Naive thymus-derived CD4-positive, alpha-beta T cell (primary cell): ENCODE data around the gene PZP. TPM values are rescaled to one million over a fixed set of nuclear protein-coding genes. Genes with fewer than 3 reads are reported as not detected.

Experiments
- ATAC-seq: fragments of 150-1000 bp; cut with Tn5 transposase; 2 replicates; pipeline ENCODE4 v1.10.0; 2021; ENCODE audit warnings: mild to moderate bottlenecking, moderate library complexity
- CTCF ChIA-PET: fragments of 350-600 bp; sonication (Branson Sonifier 250); formaldehyde crosslinking; loops from one replicate; lab custom pipeline; 2021; ENCODE audit warnings: antibody characterized with exemption; lab: Charles Lee
- POLR2A ChIA-PET: fragments of 350-600 bp; sonication (Branson Sonifier 250); formaldehyde crosslinking; loops from one replicate; lab custom pipeline; 2021; ENCODE audit warnings: antibody characterized with exemption, inconsistent platforms; lab: Charles Lee
- DNase-seq, 9 donors: peaks; one replicate each; pipeline versions ENCODE4 v3.0.0 to v3.0.0-alpha.2; 2020 to 2022; ENCODE audit warnings: mixed read lengths in 1 of 9
- H3K27ac ChIP-seq: one replicate; pipeline ENCODE4 v1.7.0; 2013; ENCODE audit warnings: mild to moderate bottlenecking, low read depth, low read length, moderate library complexity
- H3K27me3 ChIP-seq, 2 donors: one replicate each; pipeline ENCODE4 v1.7.0; 2013; ENCODE audit warnings: low read length in 2 of 2, mild to moderate bottlenecking in 2 of 2, moderate library complexity in 2 of 2; ENCODE audit not compliant: control insufficient read depth in 2 of 2, insufficient read depth in 2 of 2
- H3K36me3 ChIP-seq, 3 experiments: 1 replicate in 2 of 3; 2 replicates in 1 of 3; pipeline ENCODE4 v1.7.0; 2013; ENCODE audit warnings: low read length in 3 of 3, mild to moderate bottlenecking in 3 of 3, moderate library complexity in 1 of 3; ENCODE audit not compliant: insufficient read depth in 3 of 3, control insufficient read depth in 2 of 3
- H3K4me1 ChIP-seq, 2 donors: one replicate each; pipeline ENCODE4 v1.7.0; 2013; ENCODE audit warnings: low read length in 2 of 2, mild to moderate bottlenecking in 2 of 2, moderate library complexity in 1 of 2; ENCODE audit not compliant: control insufficient read depth in 2 of 2, insufficient read depth in 2 of 2
- H3K4me3 ChIP-seq: 2 replicates; pipeline ENCODE4 v1.7.0; 2013; ENCODE audit warnings: mild to moderate bottlenecking, low read length
- H3K9me3 ChIP-seq, 3 experiments: 1 replicate in 2 of 3; 2 replicates in 1 of 3; pipeline ENCODE4 v1.7.0; 2013; ENCODE audit warnings: low read length in 3 of 3; ENCODE audit not compliant: control insufficient read depth in 2 of 3
- H3K27ac Mint-ChIP-seq, 9 donors: one replicate each; pipeline ENCODE4 v1.8.0; 2020 to 2022; ENCODE audit warnings: mixed read lengths in 9 of 9, mild to moderate bottlenecking in 8 of 9, moderate library complexity in 5 of 9, inconsistent platforms in 2 of 9
- H3K27me3 Mint-ChIP-seq, 5 donors: one replicate each; pipeline ENCODE4 v1.8.0; 2021 to 2022; ENCODE audit warnings: mixed read lengths in 5 of 5, mild to moderate bottlenecking in 1 of 5
- H3K36me3 Mint-ChIP-seq, 5 donors: one replicate each; pipeline ENCODE4 v1.8.0; 2020 to 2022; ENCODE audit warnings: mixed read lengths in 5 of 5, mild to moderate bottlenecking in 3 of 5, inconsistent platforms in 1 of 5
- H3K4me1 Mint-ChIP-seq, 7 donors: one replicate each; pipeline ENCODE4 v1.8.0; 2020 to 2022; ENCODE audit warnings: mixed read lengths in 7 of 7, mild to moderate bottlenecking in 3 of 7, inconsistent platforms in 1 of 7
- H3K4me3 Mint-ChIP-seq, 10 donors: one replicate each; pipeline ENCODE4 v1.8.0; 2020 to 2022; ENCODE audit warnings: mild to moderate bottlenecking in 10 of 10, mixed read lengths in 10 of 10, moderate library complexity in 6 of 10, inconsistent platforms in 2 of 10
- H3K9me3 Mint-ChIP-seq, 11 donors: one replicate each; pipeline ENCODE4 v1.8.0; 2020 to 2022; ENCODE audit warnings: mixed read lengths in 11 of 11, mild to moderate bottlenecking in 4 of 11, inconsistent platforms in 1 of 11, moderate library complexity in 1 of 11
- intact Hi-C, 2 donors: fragments of 100-400 bp; cut with micrococcal nuclease; formaldehyde crosslinking; loops; one replicate each; pipeline ENCODE4 v1.15.1; 2023
- polyA plus RNA-seq, 2 donors: library from polyadenylated mRNA; unstranded; fragments of 300-500 nt; fragmentation: Illumina TruSeq; gene quantifications; one replicate each; pipeline ENCODE4 v1.2.3, GENCODE V29; 2021
- total RNA-seq, 6 experiments: library from RNA in 5 of 6; stranded (reverse) in 5 of 6; gene quantifications; 1 replicate in 5 of 6; 2 replicates in 1 of 6; pipeline ENCODE4 v1.2.3 and lab custom pipeline; 2021 to 2026

Gene PZP
- total and polyA plus RNA-seq, 7 experiments from 2014 or later = not detected

DNA sequence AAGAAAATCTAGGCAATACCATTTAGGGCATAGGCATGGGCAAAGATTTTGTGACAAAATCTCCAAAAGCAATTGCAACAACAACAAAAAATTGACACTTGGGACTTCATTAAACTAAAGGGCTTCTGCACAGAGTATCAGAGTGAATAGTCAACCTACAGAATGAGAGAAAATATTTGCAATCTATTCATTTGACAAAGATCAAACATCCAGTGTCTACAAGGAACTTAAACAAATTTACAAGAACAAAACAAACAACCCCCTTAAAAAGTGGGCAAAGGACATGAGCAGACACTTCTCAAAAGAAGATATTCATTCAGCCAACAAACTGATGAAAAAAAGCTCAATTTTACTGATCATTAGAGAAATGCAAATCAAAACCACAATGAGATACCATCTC is 44.1 kb upstream of the PZP start:
- peaks cover 0 to 5% (median 0%) of the 10 kb centered on the region in 3 experiments for H3K36me3 ChIP-seq
- peak overlapping the region in 1 of 9 donors; percentile 2 for H3K27ac Mint-ChIP-seq
- H3K27ac ChIP-seq = no peak overlapping the region
- ChIA-PET CTCF (no interaction called here), POLR2A (no interaction called here)
- no peak overlapping the region for H3K4me3 ChIP-seq
- H3K9me3 ChIP-seq = no peaks in the 10 kb centered on the region
- no peak overlapping the region for H3K4me3 Mint-ChIP-seq
- no peak for ATAC-seq
- no peak for DNase-seq
- peaks cover 0 to 37% (median 5%) of the 10 kb centered on the region in 5 donors for H3K36me3 Mint-ChIP-seq
- peaks cover 4 to 18% (median 6%) of the 10 kb centered on the region in 11 donors for H3K9me3 Mint-ChIP-seq
- intact Hi-C loops = no loop called here
- H3K27me3 ChIP-seq = no peaks in the 10 kb centered on the region
- H3K4me1 ChIP-seq = no peaks in the 10 kb centered on the region
- H3K27me3 Mint-ChIP-seq = peaks cover 3 to 39% (median 18%) of the 10 kb centered on the region in 5 donors
- no peaks in the 10 kb centered on the region for H3K4me1 Mint-ChIP-seq

DNA sequence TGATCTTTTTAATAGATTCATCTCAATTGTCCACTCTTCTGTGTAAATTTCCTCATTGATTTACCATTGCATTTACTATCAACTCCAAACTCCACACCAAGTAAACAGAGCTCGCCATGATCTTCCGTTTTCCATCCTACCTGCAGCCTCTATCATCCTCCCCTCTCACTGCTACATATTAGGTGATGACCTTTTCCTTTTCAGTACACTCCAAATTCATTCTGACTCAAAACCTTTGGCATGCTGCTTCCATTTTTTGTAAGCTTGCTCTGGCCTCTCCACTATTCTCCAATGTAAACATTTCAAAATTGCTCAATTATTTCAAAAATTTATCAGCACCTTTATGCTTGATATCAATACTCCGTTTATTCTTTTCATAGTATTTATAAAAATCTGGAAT is 40.2 kb upstream of the PZP start:
- peaks cover 0 to 11% (median 0%) of the 10 kb centered on the region in 7 donors for H3K4me1 Mint-ChIP-seq
- H3K9me3 Mint-ChIP-seq = peaks cover 4 to 18% (median 6%) of the 10 kb centered on the region in 11 donors
- ChIA-PET CTCF (no interaction called here), POLR2A (no interaction called here)
- DNase-seq (no peak), ATAC-seq (no peak)
- H3K27ac Mint-ChIP-seq = no peak overlapping the region
- Histone ChIP-seq H3K27me3 (no peaks in the 10 kb centered on the region), H3K27ac (no peak overlapping the region), H3K4me1 (no peaks in the 10 kb centered on the region), H3K9me3 (no peaks in the 10 kb centered on the region), H3K36me3 (no peaks in the 10 kb centered on the region), H3K4me3 (no peak overlapping the region)
- no peak overlapping the region for H3K4me3 Mint-ChIP-seq
- H3K27me3 Mint-ChIP-seq = peaks cover 4 to 47% (median 20%) of the 10 kb centered on the region in 5 donors
- peaks cover 0 to 21% (median 5%) of the 10 kb centered on the region in 5 donors for H3K36me3 Mint-ChIP-seq
- intact Hi-C loops = no loop called here

DNA sequence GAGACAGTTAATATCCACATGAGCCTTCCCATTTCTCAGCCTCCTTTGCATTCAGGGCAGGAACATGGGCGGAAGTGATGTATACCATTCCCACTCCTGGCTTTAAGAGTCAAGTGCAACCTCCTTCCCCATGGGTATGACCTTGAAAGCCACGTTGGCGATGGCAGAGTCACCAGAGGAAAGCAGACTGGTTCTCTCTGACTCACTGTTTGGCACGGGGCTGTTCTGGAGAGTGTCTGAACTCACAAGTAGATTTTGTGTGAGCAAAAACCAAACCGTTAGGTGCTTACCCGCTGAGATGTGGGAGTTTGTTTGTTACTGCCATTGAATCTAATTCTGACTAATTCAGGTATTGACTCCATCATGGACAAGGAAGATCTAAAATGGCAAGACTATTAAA is 36.7 kb upstream of the PZP start:
- Mint-ChIP-seq H3K9me3 (peaks cover 0 to 3% (median under 1%) of the 10 kb centered on the region in 11 donors), H3K36me3 (peaks cover 0 to 13% (median 3%) of the 10 kb centered on the region in 5 donors), H3K4me3 (no peak overlapping the region), H3K4me1 (peaks cover 4 to 17% (median 13%) of the 10 kb centered on the region in 7 donors), H3K27ac (no peak overlapping the region), H3K27me3 (peaks cover 4 to 22% (median 18%) of the 10 kb centered on the region in 5 donors)
- Histone ChIP-seq H3K4me3 (no peak overlapping the region), H3K4me1 (peaks cover 0 to 5% of the 10 kb centered on the region in 2 donors), H3K36me3 (no peaks in the 10 kb centered on the region), H3K9me3 (no peaks in the 10 kb centered on the region), H3K27ac (no peak overlapping the region), H3K27me3 (no peaks in the 10 kb centered on the region)
- no peak for ATAC-seq
- POLR2A ChIA-PET = no interaction called here
- peak in 1 of 9 donors; percentile 56 for DNase-seq
- intact Hi-C loops = no loop called here
- CTCF ChIA-PET = no interaction called here

DNA sequence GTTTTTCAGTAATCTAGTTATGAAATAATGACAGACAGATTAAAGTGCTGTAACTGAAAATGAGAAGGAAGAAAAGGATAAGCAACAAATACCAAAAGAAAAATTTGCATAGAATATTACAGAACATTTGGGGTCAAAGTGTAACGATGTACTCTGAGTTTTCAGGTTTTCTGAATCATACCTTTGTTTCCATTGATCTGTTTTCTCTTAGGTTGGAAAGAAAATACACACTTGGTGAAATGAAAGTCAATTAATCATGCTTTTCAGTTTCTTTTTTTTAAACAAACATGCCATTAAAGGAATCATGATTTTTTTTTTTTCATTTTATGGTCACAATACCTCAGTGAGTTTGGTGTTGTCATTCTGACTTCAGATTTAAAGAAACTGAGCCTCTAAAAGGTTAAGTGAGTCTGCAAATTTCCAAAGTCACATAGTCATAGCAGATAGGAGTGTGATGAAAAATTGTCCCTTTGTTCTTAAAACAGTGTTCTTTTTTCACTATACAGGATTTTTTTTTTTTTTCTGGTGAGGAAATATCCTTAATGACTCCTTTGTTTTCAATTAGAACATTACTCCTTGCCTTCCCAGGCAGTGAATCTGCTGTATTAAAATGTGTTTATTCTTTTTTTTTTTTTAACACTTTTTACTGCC is 35.9 kb upstream of the PZP start:
- ATAC-seq (no peak), DNase-seq (no peak)
- intact Hi-C loops = no loop called here
- Histone ChIP-seq H3K36me3 (no peaks in the 10 kb centered on the region), H3K9me3 (no peaks in the 10 kb centered on the region), H3K27ac (no peak overlapping the region), H3K27me3 (no peaks in the 10 kb centered on the region), H3K4me1 (peaks cover 0 to 5% of the 10 kb centered on the region in 2 donors), H3K4me3 (no peak overlapping the region)
- Mint-ChIP-seq H3K27me3 (peaks cover 4 to 21% (median 16%) of the 10 kb centered on the region in 5 donors), H3K4me3 (no peak overlapping the region), H3K36me3 (peaks cover 0 to 10% (median 0%) of the 10 kb centered on the region in 5 donors), H3K9me3 (peaks cover 0 to 3% (median 0%) of the 10 kb centered on the region in 11 donors), H3K27ac (no peak overlapping the region), H3K4me1 (peaks cover 5 to 18% (median 13%) of the 10 kb centered on the region in 7 donors)
- POLR2A ChIA-PET = no interaction called here
- CTCF ChIA-PET = no interaction called here

DNA sequence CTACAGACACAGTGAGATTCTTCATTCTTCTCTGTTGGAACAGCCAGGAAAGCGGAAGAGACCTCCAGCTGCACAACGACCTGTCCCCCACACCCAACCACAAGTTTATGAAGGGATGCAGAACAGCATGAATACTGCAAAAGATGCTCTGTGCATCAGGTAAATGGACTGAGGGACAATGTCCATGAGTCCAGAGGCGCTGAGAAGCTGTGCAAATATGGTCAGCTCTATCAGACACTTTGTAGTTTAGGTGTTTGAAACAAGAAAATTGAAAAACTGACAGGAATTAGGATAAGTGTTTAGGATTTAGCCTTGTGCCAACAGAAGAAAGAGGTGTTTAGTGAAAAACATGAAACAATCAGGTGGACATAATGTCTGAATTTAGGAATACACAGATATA is 33.1 kb upstream of the PZP start:
- H3K4me3 Mint-ChIP-seq = peak overlapping the region in 3 of 10 donors; percentile 3 to 96 (median 93)
- ChIA-PET POLR2A (no interaction called here), CTCF (no interaction called here)
- Histone ChIP-seq H3K36me3 (no peaks in the 10 kb centered on the region), H3K4me3 (no peak overlapping the region), H3K27me3 (no peaks in the 10 kb centered on the region), H3K27ac (no peak overlapping the region), H3K4me1 (peaks cover 0 to 5% of the 10 kb centered on the region in 2 donors), H3K9me3 (no peaks in the 10 kb centered on the region)
- ATAC-seq = no peak
- H3K27me3 Mint-ChIP-seq = peaks cover 0 to 36% (median 7%) of the 10 kb centered on the region in 5 donors
- H3K4me1 Mint-ChIP-seq = peaks cover 5 to 18% (median 13%) of the 10 kb centered on the region in 7 donors
- intact Hi-C loops = no loop called here
- peaks cover 0 to 4% (median 0%) of the 10 kb centered on the region in 5 donors for H3K36me3 Mint-ChIP-seq
- H3K27ac Mint-ChIP-seq = no peak overlapping the region
- DNase-seq = no peak
- H3K9me3 Mint-ChIP-seq = peaks cover 0 to 2% (median 0%) of the 10 kb centered on the region in 11 donors

DNA sequence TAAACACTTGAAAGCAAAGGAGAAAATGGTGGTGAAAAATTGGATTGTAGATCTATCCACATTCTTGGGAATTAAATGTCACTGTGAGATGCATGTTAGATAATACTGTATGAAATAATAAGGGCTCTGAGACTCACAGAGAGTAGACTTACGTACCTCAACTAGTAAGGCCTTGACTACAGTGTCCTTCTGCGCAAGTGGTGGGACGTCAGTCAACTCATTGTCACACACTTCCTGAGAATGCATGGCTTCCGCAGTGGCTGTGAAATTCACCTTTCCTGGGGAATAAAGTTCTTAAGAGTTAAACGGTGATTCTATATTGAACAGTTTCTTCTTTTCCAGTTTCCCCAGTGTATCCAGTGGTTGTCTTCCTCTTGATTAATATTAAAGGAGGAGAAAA is 32.6 kb upstream of the PZP start:
- H3K4me1 Mint-ChIP-seq = peaks cover 5 to 15% (median 13%) of the 10 kb centered on the region in 7 donors
- CTCF ChIA-PET = no interaction called here
- POLR2A ChIA-PET = no interaction called here
- peaks cover 0 to 38% (median 7%) of the 10 kb centered on the region in 5 donors for H3K27me3 Mint-ChIP-seq
- H3K4me1 ChIP-seq = peaks cover 0 to 5% of the 10 kb centered on the region in 2 donors
- H3K4me3 ChIP-seq = peak overlapping the region; percentile 51
- ATAC-seq (no peak), DNase-seq (no peak)
- no peaks in the 10 kb centered on the region for H3K9me3 ChIP-seq
- no peaks in the 10 kb centered on the region for H3K36me3 ChIP-seq
- no peaks in the 10 kb centered on the region for H3K27me3 ChIP-seq
- H3K36me3 Mint-ChIP-seq = peaks cover 0 to 4% (median 0%) of the 10 kb centered on the region in 5 donors
- H3K27ac Mint-ChIP-seq = no peak overlapping the region
- H3K27ac ChIP-seq = no peak overlapping the region
- peaks cover 0 to 2% (median 0%) of the 10 kb centered on the region in 11 donors for H3K9me3 Mint-ChIP-seq
- intact Hi-C loops = no loop called here
- H3K4me3 Mint-ChIP-seq = peak overlapping the region in 8 of 10 donors; percentile 22 to 96 (median 86)
